H1 (cell line): ENCODE measurements around the gene OR2V2. TPM values are rescaled to one million over a fixed set of nuclear protein-coding genes. Genes with fewer than 3 reads are reported as not detected.
"Not testable (repeated sequence)": the region's sequence is repeated elsewhere in the genome, so short reads cannot be mapped to it uniquely, and the experiment has no call there.

Experiments
- CTCF ChIA-PET: fragments of 300-600 bp; sonication (Branson Sonifier 250); formaldehyde crosslinking; loops from one replicate; lab custom pipeline; 2021; ENCODE audit not compliant: partially characterized antibody; lab: Charles Lee
- POLR2A ChIA-PET: fragments of 300-600 bp; sonication (Branson Sonifier 250); formaldehyde crosslinking; loops from one replicate; lab custom pipeline; 2021; ENCODE audit warnings: inconsistent platforms; ENCODE audit not compliant: partially characterized antibody; lab: Charles Lee
- DNase-seq, 2 experiments: peaks; one replicate each; pipeline versions ENCODE4 v3.0.0 to v3.0.0-alpha.2; 2010 to 2022; ENCODE audit warnings: low spot score in 2 of 2, low read depth in 1 of 2, mixed read lengths in 1 of 2
- FAIRE-seq: peaks from 2 replicates; lab custom pipeline; 2011; peaks lifted over from hg19 to GRCh38; lab: Jason Lieb, UNC
- H2AFZ ChIP-seq: 2 replicates; pipeline ENCODE4 v1.8.1; 2012; ENCODE audit warnings: low read length, inconsistent platforms
- H2AK5ac ChIP-seq: 2 replicates; pipeline ENCODE4 v1.6.1; 2013; ENCODE audit warnings: low read depth, low read length
- H2BK120ac ChIP-seq: replicated peaks from 2 replicates; pipeline ENCODE3; 2013; ENCODE audit warnings: low read depth, low read length, inconsistent platforms
- H2BK12ac ChIP-seq: 2 replicates; pipeline ENCODE4 v1.6.1; 2013; ENCODE audit warnings: low read depth, low read length
- H2BK15ac ChIP-seq: 2 replicates; pipeline ENCODE4 v1.6.1; 2013; ENCODE audit warnings: low read length
- H2BK20ac ChIP-seq: 2 replicates; pipeline ENCODE4 v1.6.1; 2013; ENCODE audit warnings: low read length
- H2BK5ac ChIP-seq: 2 replicates; pipeline ENCODE4 v1.6.1; 2013; ENCODE audit warnings: low read depth, low read length
- H3K14ac ChIP-seq: 2 replicates; pipeline ENCODE4 v1.6.1; 2013; ENCODE audit warnings: inconsistent platforms; ENCODE audit not compliant: insufficient read length
- H3K18ac ChIP-seq: 2 replicates; pipeline ENCODE4 v1.6.1; 2013; ENCODE audit warnings: low read length; ENCODE audit errors: extremely low read depth
- H3K23ac ChIP-seq: 2 replicates; pipeline ENCODE4 v1.6.1; 2013; ENCODE audit warnings: inconsistent platforms; ENCODE audit not compliant: insufficient read length
- H3K23me2 ChIP-seq: 2 replicates; pipeline ENCODE4 v1.6.1; 2013; ENCODE audit warnings: low read depth, low read length
- H3K27ac ChIP-seq: 2 replicates; pipeline ENCODE4 v1.6.1; 2011; ENCODE audit warnings: low read depth, low read length, inconsistent platforms
- H3K27me3 ChIP-seq, 4 experiments: replicated peaks in 1 of 4; 1 replicate in 1 of 4; 2 replicates in 3 of 4; pipeline versions ENCODE4 v1.6.1 to v1.8.1; 2011 to 2013; ENCODE audit warnings: low read length in 3 of 4, mild to moderate bottlenecking in 3 of 4, inconsistent platforms in 2 of 4, mixed read lengths in 2 of 4, moderate library complexity in 1 of 4; ENCODE audit not compliant: control insufficient read depth in 3 of 4, insufficient read depth in 3 of 4; ENCODE audit errors: extremely low read depth in 1 of 4
- H3K36me3 ChIP-seq, 4 experiments: 2 replicates each; pipeline versions ENCODE4 v1.6.1 to v1.8.1; 2011 to 2013; ENCODE audit warnings: mild to moderate bottlenecking in 4 of 4, low read length in 3 of 4, moderate library complexity in 2 of 4, control low read depth in 1 of 4, inconsistent platforms in 1 of 4; ENCODE audit not compliant: insufficient read depth in 4 of 4, control insufficient read depth in 2 of 4
- H3K4ac ChIP-seq: replicated peaks from 2 replicates; pipeline ENCODE3; 2013; ENCODE audit warnings: low read length, low read depth, mixed read lengths, inconsistent platforms; ENCODE audit not compliant: insufficient read length
- H3K4me1 ChIP-seq, 4 experiments: replicated peaks in 1 of 4; 1 replicate in 1 of 4; 2 replicates in 3 of 4; pipeline versions ENCODE4 v1.6.1 to v1.8.1; 2011 to 2013; ENCODE audit warnings: low read length in 3 of 4, inconsistent platforms in 2 of 4, mixed read lengths in 1 of 4; ENCODE audit not compliant: insufficient read depth in 4 of 4, control insufficient read depth in 3 of 4
- H3K4me2 ChIP-seq, 2 experiments: 2 replicates each; pipeline versions ENCODE4 v1.6.1 to v1.8.1; 2011 to 2013; ENCODE audit warnings: low read depth in 2 of 2, low read length in 2 of 2, control low read depth in 1 of 2, inconsistent platforms in 1 of 2, mild to moderate bottlenecking in 1 of 2; ENCODE audit not compliant: insufficient read depth in 1 of 2
- H3K4me3 ChIP-seq, 4 experiments: fragments of 200-600, 300-600 bp in 1 of 4; sonication (generic), shearing (Covaris generic), sonication (Bioruptor Twin) in 1 of 4; 2 replicates each; pipeline versions ENCODE4 v1.5.1 to v1.8.1; 2011 to 2016; ENCODE audit warnings: low read length in 4 of 4, low read depth in 3 of 4, control low read depth in 2 of 4, inconsistent platforms in 2 of 4, mild to moderate bottlenecking in 2 of 4, mixed read lengths in 1 of 4, moderate library complexity in 1 of 4; ENCODE audit not compliant: insufficient read depth in 2 of 4; ENCODE audit errors: extremely low read depth in 1 of 4
- H3K56ac ChIP-seq: replicated peaks from 2 replicates; pipeline ENCODE3; 2013; ENCODE audit warnings: low read depth, mild to moderate bottlenecking, mixed read lengths, low read length, inconsistent platforms; ENCODE audit not compliant: insufficient read length
- H3K79me1 ChIP-seq: 2 replicates; pipeline ENCODE4 v1.6.1; 2013; ENCODE audit warnings: low read depth, low read length, control low read depth
- H3K79me2 ChIP-seq, 2 experiments: 2 replicates each; pipeline versions ENCODE4 v1.6.1 to v1.8.1; 2012 to 2013; ENCODE audit warnings: low read length in 2 of 2, mild to moderate bottlenecking in 2 of 2, inconsistent platforms in 1 of 2; ENCODE audit not compliant: insufficient read depth in 2 of 2, control insufficient read depth in 1 of 2
- H3K9ac ChIP-seq, 4 experiments: replicated peaks in 1 of 4; 1 replicate in 1 of 4; 2 replicates in 3 of 4; pipeline versions ENCODE4 v1.6.1 to v1.8.1; 2011 to 2013; ENCODE audit warnings: low read depth in 3 of 4, low read length in 3 of 4, control low read depth in 2 of 4, mild to moderate bottlenecking in 2 of 4, moderate library complexity in 2 of 4, inconsistent platforms in 1 of 4; ENCODE audit errors: extremely low read depth in 1 of 4
- H3K9me3 ChIP-seq, 2 experiments: 2 replicates each; pipeline versions ENCODE4 v1.6.1 to v1.8.1; 2012 to 2013; ENCODE audit warnings: mild to moderate bottlenecking in 2 of 2, moderate library complexity in 2 of 2, control low read depth in 1 of 2, inconsistent platforms in 1 of 2, low read depth in 1 of 2, low read length in 1 of 2, mixed read lengths in 1 of 2; ENCODE audit not compliant: insufficient read depth in 2 of 2
- H4K20me1 ChIP-seq, 2 experiments: replicated peaks in 1 of 2; 2 replicates each; pipeline versions ENCODE3 to v1.8.1; 2011 to 2013; ENCODE audit warnings: inconsistent platforms in 2 of 2, low read length in 2 of 2, mild to moderate bottlenecking in 1 of 2; ENCODE audit not compliant: insufficient read depth in 2 of 2, control insufficient read depth in 1 of 2
- H4K5ac ChIP-seq: 2 replicates; pipeline ENCODE4 v1.6.1; 2013; ENCODE audit warnings: low read length, low read depth, mixed read lengths, inconsistent platforms; ENCODE audit not compliant: insufficient read length
- H4K8ac ChIP-seq: 2 replicates; pipeline ENCODE4 v1.8.0; 2013; ENCODE audit warnings: mild to moderate bottlenecking, moderate library complexity, low read length, inconsistent platforms; ENCODE audit not compliant: insufficient read depth; ENCODE audit errors: extremely low read depth
- H4K91ac ChIP-seq: replicated peaks from 2 replicates; pipeline ENCODE3; 2013; ENCODE audit warnings: low read length, mixed read lengths, inconsistent platforms; ENCODE audit not compliant: insufficient read length
- WGBS, 2 experiments: shearing (Covaris generic) in 1 of 2; methylation state at CpG; one replicate each; pipeline versions ENCODE4 v1.1.6 to v1.1.7; 2013 to 2015; ENCODE audit warnings: low lambda C conversion rate in 2 of 2, mixed read lengths in 2 of 2, inconsistent platforms in 1 of 2, low coverage in 1 of 2, missing lambda C conversion rate in 1 of 2; ENCODE audit not compliant: insufficient replicate concordance in 2 of 2, insufficient coverage in 1 of 2, insufficient read length in 1 of 2; ENCODE audit errors: extremely low coverage in 1 of 2, missing lambda C conversion rate in 1 of 2; 5-methylcytosine and 5-hydroxymethylcytosine counted together
- polyA plus RNA-seq, 7 experiments: library from polyadenylated mRNA; depleted of rRNA in 3 of 7; stranded (reverse) in 5 of 7; unstranded in 2 of 7; fragments of >200 nt in 5 of 7; fragments of 200-250 nt in 2 of 7; gene quantifications; 1 replicate in 5 of 7; 2 replicates in 1 of 7; 4 replicates in 1 of 7; pipeline versions ENCODE4 v1.2.1 to v1.2.3, GENCODE V29; 2011 to 2013; ENCODE audit warnings: missing spikeins in 2 of 7, mixed read lengths in 2 of 7
- total RNA-seq: library from RNA; stranded (reverse); fragmentation: NEBNext Ultra II Directional; extraction: Animal tissue kit (Norgen Biotek cat#: 25700); gene quantifications from 2 replicates; pipeline ENCODE4 v1.2.1, GENCODE V29; 2021

The OR2V2 gene
- total and polyA plus RNA-seq, 2 of the 8 experiments (the other 6 are each of a cell fraction or from before 2014, with no cell fraction given): not detected

- H2BK12ac ChIP-seq, H2BK20ac ChIP-seq, H3K9me3 ChIP-seq, H2AFZ ChIP-seq, H3K9ac ChIP-seq, H4K91ac ChIP-seq, H3K56ac ChIP-seq, H3K79me1 ChIP-seq, H4K5ac ChIP-seq, POLR2A ChIA-PET, H2BK15ac ChIP-seq, H3K23me2 ChIP-seq, H3K4ac ChIP-seq, H3K18ac ChIP-seq, H3K79me2 ChIP-seq, CTCF ChIA-PET, H3K27ac ChIP-seq, H3K14ac ChIP-seq, H3K4me2 ChIP-seq, H4K20me1 ChIP-seq, H2AK5ac ChIP-seq, H4K8ac ChIP-seq, H3K4me1 ChIP-seq, H2BK5ac ChIP-seq, H3K36me3 ChIP-seq, H3K23ac ChIP-seq, FAIRE-seq, H2BK120ac ChIP-seq: not testable (repeated sequence)
- H3K27me3 ChIP-seq: peaks cover 18 to 35% (median 28%) of the 10 kb centered on the region in 4 experiments
- peak in 1 of 2 experiments; percentile 68 for DNase-seq
- no CpG with 5 or more reads among the region's 54 CpGs for WGBS, 2 experiments
- peak overlapping the region in 2 of 4 experiments; percentile 41 to 47; a peak in 3 of 8 replicates for H3K4me3 ChIP-seq
These were observed 46.2 kb upstream of the OR2V2 start for GRCh38 chr5:181101030-181101641.
